ENCODE data around the gene PROB1.

DNA sequence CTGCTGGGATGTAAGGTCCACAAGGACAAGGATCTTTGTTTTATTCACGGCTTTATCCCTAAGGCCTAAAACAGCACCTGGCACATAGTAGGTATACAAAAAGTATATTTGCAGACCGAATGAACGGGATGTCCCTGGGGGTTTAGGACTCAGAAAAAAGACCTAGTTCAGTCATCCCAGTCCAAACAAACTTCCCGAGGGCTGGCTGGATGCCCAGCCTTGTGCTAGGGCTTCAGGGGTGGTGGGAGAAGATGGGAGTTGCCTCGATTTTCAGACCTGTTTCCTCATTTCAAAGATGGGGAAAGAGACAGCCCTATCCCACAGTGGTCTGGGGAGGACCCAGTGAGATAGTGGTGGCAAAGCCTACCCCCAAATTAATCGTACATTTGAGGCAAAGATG, 3.0 kb upstream of the PROB1 start:
- TF ChIP-seq, protein P1, sequence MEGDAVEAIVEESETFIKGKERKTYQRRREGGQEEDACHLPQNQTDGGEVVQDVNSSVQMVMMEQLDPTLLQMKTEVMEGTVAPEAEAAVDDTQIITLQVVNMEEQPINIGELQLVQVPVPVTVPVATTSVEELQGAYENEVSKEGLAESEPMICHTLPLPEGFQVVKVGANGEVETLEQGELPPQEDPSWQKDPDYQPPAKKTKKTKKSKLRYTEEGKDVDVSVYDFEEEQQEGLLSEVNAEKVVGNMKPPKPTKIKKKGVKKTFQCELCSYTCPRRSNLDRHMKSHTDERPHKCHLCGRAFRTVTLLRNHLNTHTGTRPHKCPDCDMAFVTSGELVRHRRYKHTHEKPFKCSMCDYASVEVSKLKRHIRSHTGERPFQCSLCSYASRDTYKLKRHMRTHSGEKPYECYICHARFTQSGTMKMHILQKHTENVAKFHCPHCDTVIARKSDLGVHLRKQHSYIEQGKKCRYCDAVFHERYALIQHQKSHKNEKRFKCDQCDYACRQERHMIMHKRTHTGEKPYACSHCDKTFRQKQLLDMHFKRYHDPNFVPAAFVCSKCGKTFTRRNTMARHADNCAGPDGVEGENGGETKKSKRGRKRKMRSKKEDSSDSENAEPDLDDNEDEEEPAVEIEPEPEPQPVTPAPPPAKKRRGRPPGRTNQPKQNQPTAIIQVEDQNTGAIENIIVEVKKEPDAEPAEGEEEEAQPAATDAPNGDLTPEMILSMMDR (optimal IDR thresholded peaks at IDR 0.05 in 1 of 3, IDR thresholded peaks at IDR 0.05 in 1 of 3, conservative IDR thresholded peaks at IDR 0.05 in 1 of 3; ENCODE audit: extremely low read depth in 1 of 3, insufficient read depth in 2 of 3, low read length in 3 of 3), result no peak
- TF ChIP-seq EZH2 (IDR thresholded peaks at IDR 0.05; ENCODE audit: low read length), result no peak
